Thymus (tissue), 11 donors: ENCODE results near the gene PTCH2. TPM values are rescaled to one million over a fixed set of nuclear protein-coding genes. Genes with fewer than 3 reads are reported as not detected.

Experiments used
- DNase-seq, 9 donors: peaks; one replicate each; pipeline ENCODE4 v3.0.0-alpha.2; 2013; ENCODE audit warnings: low spot score in 9 of 9, low read depth in 6 of 9, missing footprints in 1 of 9
- H3K27ac ChIP-seq, 2 donors: one replicate each; pipeline ENCODE4 v1.5.1; 2013; ENCODE audit warnings: control low read depth in 1 of 2, low read depth in 1 of 2, low read length in 1 of 2, mild to moderate bottlenecking in 1 of 2, moderate library complexity in 1 of 2
- H3K27me3 ChIP-seq, 2 donors: one replicate each; pipeline ENCODE4 v1.5.1; 2013; ENCODE audit warnings: low read length in 1 of 2; ENCODE audit not compliant: control insufficient read depth in 2 of 2, insufficient read depth in 1 of 2
- H3K36me3 ChIP-seq, 2 donors: one replicate each; pipeline ENCODE4 v1.5.1; 2013; ENCODE audit warnings: low read length in 1 of 2, mild to moderate bottlenecking in 1 of 2, moderate library complexity in 1 of 2; ENCODE audit not compliant: control insufficient read depth in 2 of 2, insufficient read depth in 2 of 2
- H3K4me1 ChIP-seq, 2 donors: one replicate each; pipeline ENCODE4 v1.5.1; 2013; ENCODE audit warnings: low read length in 2 of 2; ENCODE audit not compliant: control insufficient read depth in 2 of 2, insufficient read depth in 2 of 2
- H3K4me3 ChIP-seq, 2 donors: one replicate each; pipeline ENCODE4 v1.5.1; 2013; ENCODE audit warnings: low read length in 2 of 2, control low read depth in 1 of 2, mild to moderate bottlenecking in 1 of 2
- H3K9me3 ChIP-seq, 2 donors: one replicate each; pipeline ENCODE4 v1.5.1; 2013; ENCODE audit warnings: low read length in 1 of 2, mild to moderate bottlenecking in 1 of 2; ENCODE audit not compliant: control insufficient read depth in 2 of 2, insufficient read depth in 1 of 2
- WGBS: extraction: QIAGEN DNeasy Blood & Tissue Kit; methylation state at CpG from one replicate; pipeline ENCODE4 v1.1.7; 2013; 5-methylcytosine and 5-hydroxymethylcytosine counted together
- polyA plus RNA-seq: library from polyadenylated mRNA; stranded (reverse); fragments of 200-250 nt; gene quantifications from one replicate; pipeline ENCODE4 v1.2.3, GENCODE V29; 2013
- total RNA-seq: library from RNA; stranded (reverse); fragments of 120-200 nt; gene quantifications from one replicate; pipeline ENCODE4 v1.2.4, GENCODE V29; 2013
- donor health status: healthy.

Gene PTCH2
- total and polyA plus RNA-seq, 2 donors = 0.33 to 0.91 TPM

DNA sequence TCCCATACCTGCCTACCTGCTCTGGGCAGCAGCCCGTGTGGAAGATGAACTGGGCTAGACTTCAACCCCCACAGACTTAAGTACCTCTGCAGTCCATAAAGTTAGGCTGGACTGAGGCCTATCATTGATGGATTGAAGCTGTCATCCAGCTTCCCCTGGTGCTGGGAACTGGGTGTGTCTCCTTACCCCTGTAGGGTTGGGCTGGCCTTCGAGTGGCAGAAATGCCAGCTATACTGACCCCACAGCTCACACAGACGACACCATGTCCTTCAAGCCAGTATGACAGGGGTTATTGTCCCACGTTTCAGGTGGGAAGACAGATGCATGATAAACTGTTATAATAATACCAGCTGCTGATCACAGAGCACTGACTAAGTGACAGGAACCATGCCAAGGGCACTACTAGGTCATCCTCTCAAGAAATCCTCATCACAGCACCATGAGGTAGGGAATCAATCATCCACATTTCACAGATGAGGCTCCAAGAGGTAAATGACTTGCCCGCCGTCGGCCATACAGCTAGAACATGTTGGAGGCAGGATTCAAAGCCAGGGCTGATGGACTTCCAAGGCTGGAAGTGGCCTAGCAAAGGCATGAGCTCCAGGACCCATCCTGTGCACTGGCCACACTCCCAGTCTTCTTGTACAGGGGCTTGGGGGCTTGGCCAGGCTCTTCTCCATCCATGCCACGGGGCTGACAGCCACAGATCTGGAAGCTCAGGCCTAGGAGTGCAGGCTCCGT is 54.8 kb downstream of the PTCH2 start, which contains the start of gene BEST4:
BEST4 (minus strand) TSS at position 51 of the 741 bp plus-strand sequence. CDS start 465 bp downstream, outside the sequence.
- Histone ChIP-seq H3K27me3 (peaks cover 0 to 3% of the 10 kb centered on the region in 2 donors), H3K9me3 (no peaks in the 10 kb centered on the region), H3K27ac (no peak within 1 kb of the TSS), H3K4me3 (no peak within 1 kb of the TSS), H3K4me1 (peaks cover 18 to 30% of the 10 kb centered on the region in 2 donors), H3K36me3 (no peaks in the 10 kb centered on the region)
- DNase-seq = no peak
- WGBS = 95% methylated on average over 9 of the region's 9 CpGs

- peaks cover 0 to 3% of the 10 kb centered on the region in 2 donors for H3K27me3 ChIP-seq
- no peak overlapping the region for H3K27ac ChIP-seq
- 96% methylated on average over 10 of the region's 10 CpGs for WGBS
Measured at GRCh38 chr1:44787506-44787905, 55.5 kb downstream of the PTCH2 start.

GRCh38 chr1:44786841-44787426 is 56.1 kb downstream of the PTCH2 start:
- peaks cover 0 to 3% of the 10 kb centered on the region in 2 donors for H3K36me3 ChIP-seq
- peak overlapping the region in 1 of 2 donors; percentile 39 for H3K4me3 ChIP-seq
- H3K27ac ChIP-seq = peak overlapping the region in 1 of 2 donors; percentile 58
- WGBS = 88% methylated on average over 9 of the region's 9 CpGs
- no peak for DNase-seq
- peaks cover 0 to 3% of the 10 kb centered on the region in 2 donors for H3K27me3 ChIP-seq
- peaks cover 18 to 30% of the 10 kb centered on the region in 2 donors for H3K4me1 ChIP-seq
- no peaks in the 10 kb centered on the region for H3K9me3 ChIP-seq

More at GRCh38 chr1:44787506-44787905, 55.5 kb downstream of the PTCH2 start:
- Histone ChIP-seq H3K4me1 (peaks cover 18 to 30% of the 10 kb centered on the region in 2 donors), H3K9me3 (no peaks in the 10 kb centered on the region), H3K4me3 (no peak overlapping the region), H3K36me3 (no peaks in the 10 kb centered on the region)
- DNase-seq = no peak

DNA sequence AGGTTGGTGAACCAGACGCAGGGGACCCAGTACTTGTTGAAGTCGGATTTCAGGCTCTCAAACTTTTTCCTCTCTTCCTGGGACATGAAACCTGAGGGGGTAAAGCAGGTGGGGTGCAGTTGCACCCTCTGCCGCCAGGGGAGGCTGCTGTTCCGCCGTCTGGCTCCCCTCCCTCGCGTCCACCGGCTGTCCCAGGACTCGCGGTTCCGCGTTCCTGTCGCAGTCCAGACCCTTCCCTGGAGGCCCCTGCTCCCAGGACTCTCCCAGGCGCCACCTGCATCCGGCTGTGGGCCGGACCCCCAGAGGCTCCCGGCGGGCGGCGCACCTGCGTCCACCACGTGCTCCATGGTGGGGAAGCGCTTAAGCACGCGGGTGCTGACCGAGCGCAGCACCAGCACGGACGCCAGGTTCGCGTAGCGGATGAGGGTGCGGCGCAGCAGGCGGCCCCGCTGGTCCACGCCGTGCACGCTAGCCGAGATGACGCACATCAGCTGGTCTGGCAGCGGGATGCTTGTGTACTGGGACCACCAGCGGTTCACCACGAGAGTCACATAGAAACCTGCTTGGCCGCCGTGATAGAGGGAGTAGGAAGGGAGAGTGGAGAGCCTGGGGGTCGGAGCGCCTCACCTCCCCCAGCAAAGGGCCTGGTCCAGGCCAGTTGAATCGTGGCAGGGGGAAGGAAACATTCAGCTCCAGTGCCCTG is 56.8 kb downstream of the PTCH2 start:
- H3K9me3 ChIP-seq = no peaks in the 10 kb centered on the region
- DNase-seq = peak in 6 of 9 donors; percentile 50 to 86 (median 71)

GRCh38 chr1:44785501-44786137 is 57.4 kb downstream of the PTCH2 start:
- Histone ChIP-seq H3K9me3 (no peaks in the 10 kb centered on the region), H3K36me3 (peaks cover 8 to 13% of the 10 kb centered on the region in 2 donors), H3K4me1 (peaks cover 18 to 30% of the 10 kb centered on the region in 2 donors), H3K27ac (no peak overlapping the region), H3K4me3 (peak overlapping the region; percentile 39 to 45), H3K27me3 (peaks cover 0 to 3% of the 10 kb centered on the region in 2 donors)
- WGBS = 34% methylated on average over 11 of the region's 11 CpGs
- DNase-seq = no peak

More for the DNA sequence above, 56.8 kb downstream of the PTCH2 start:
- peak overlapping the region; percentile 39 to 45 for H3K4me3 ChIP-seq
- peaks cover 18 to 30% of the 10 kb centered on the region in 2 donors for H3K4me1 ChIP-seq
- 8% methylated on average over 49 of the region's 49 CpGs for WGBS
- H3K36me3 ChIP-seq = peaks cover 2 to 9% of the 10 kb centered on the region in 2 donors
- H3K27me3 ChIP-seq = peaks cover 0 to 3% of the 10 kb centered on the region in 2 donors
- peak overlapping the region in 1 of 2 donors; percentile 58 for H3K27ac ChIP-seq

GRCh38 chr1:44785029-44785380 is 58.0 kb downstream of the PTCH2 start:
- no peaks in the 10 kb centered on the region for H3K9me3 ChIP-seq
- WGBS = 88% methylated on average over 6 of the region's 6 CpGs
- H3K27me3 ChIP-seq = peaks cover 0 to 3% of the 10 kb centered on the region in 2 donors
- DNase-seq = no peak
- H3K4me1 ChIP-seq = peaks cover 18 to 30% of the 10 kb centered on the region in 2 donors
- no peak overlapping the region for H3K27ac ChIP-seq
- no peak overlapping the region for H3K4me3 ChIP-seq
- H3K36me3 ChIP-seq = peaks cover 11 to 19% of the 10 kb centered on the region in 2 donors

- peak in 1 of 9 donors; percentile 35 for DNase-seq
- H3K9me3 ChIP-seq = no peaks in the 10 kb centered on the region
- peak overlapping the region in 1 of 2 donors; percentile 44 for H3K27ac ChIP-seq
- peaks cover 0 to 3% of the 10 kb centered on the region in 2 donors for H3K27me3 ChIP-seq
- H3K4me1 ChIP-seq = peaks cover 18 to 30% of the 10 kb centered on the region in 2 donors
- H3K4me3 ChIP-seq = peak overlapping the region; percentile 38 to 63
- H3K36me3 ChIP-seq = peaks cover 11 to 24% of the 10 kb centered on the region in 2 donors
- 15% methylated on average over 71 of the region's 71 CpGs for WGBS
Measured at GRCh38 chr1:44784094-44785028, 58.7 kb downstream of the PTCH2 start.

DNA sequence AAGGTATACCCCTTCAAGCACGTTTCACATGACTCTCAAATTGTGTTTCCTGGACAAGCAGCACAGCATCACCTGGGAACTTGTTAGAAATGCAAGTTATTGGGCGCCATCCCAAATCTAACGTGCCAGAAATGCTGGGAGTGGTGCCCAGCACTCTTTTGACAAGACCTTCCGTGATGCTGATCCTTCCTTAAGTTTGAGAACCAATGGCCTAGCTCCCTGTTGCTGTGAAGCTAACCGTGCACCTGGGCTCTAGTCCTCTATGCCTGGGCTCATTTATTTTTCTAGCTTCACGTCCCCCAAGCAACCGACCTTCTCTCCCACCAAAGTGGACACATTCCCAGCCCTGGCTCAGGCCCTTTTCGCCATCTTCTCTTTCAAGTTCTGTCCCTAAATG is 59.4 kb downstream of the PTCH2 start:
- H3K27ac ChIP-seq = peak overlapping the region in 1 of 2 donors; percentile 36
- H3K27me3 ChIP-seq = peaks cover 0 to 3% of the 10 kb centered on the region in 2 donors
- peak overlapping the region; percentile 38 to 63 for H3K4me3 ChIP-seq
- 63% methylated on average over 8 of the region's 8 CpGs for WGBS
- DNase-seq = no peak
- H3K9me3 ChIP-seq = no peaks in the 10 kb centered on the region
- H3K4me1 ChIP-seq = peaks cover 18 to 30% of the 10 kb centered on the region in 2 donors
- peaks cover 16 to 30% of the 10 kb centered on the region in 2 donors for H3K36me3 ChIP-seq
